Esophagus squamous epithelium (tissue), 5 donors: Measurements from ENCODE around the gene RNF25. TPM values are rescaled to one million over a fixed set of nuclear protein-coding genes. Genes with fewer than 3 reads are reported as not detected.

Experiments
- DNase-seq: peaks from one replicate; lab custom pipeline; 2025; lab: John Stamatoyannopoulos, UW
- H3K27ac ChIP-seq, 4 donors: fragments of 200-600 bp; sonication (generic); one replicate each; pipeline ENCODE4 v1.5.1; 2016 to 2019; ENCODE audit warnings: mild to moderate bottlenecking in 1 of 4
- H3K27me3 ChIP-seq, 4 donors: fragments of 200-600 bp; sonication (generic); 1 replicate in 3 of 4; 2 replicates in 1 of 4; pipeline versions ENCODE4 v1.5.1 to v1.6.0; 2017 to 2021; ENCODE audit warnings: antibody characterized with exemption in 1 of 4
- H3K36me3 ChIP-seq, 3 donors: fragments of 200-600 bp; sonication (generic); one replicate each; pipeline ENCODE4 v1.5.1; 2016 to 2019
- H3K4me1 ChIP-seq, 3 donors: fragments of 200-600 bp; sonication (generic); one replicate each; pipeline ENCODE4 v1.5.1; 2017 to 2019
- H3K4me3 ChIP-seq, 4 donors: fragments of 200-600 bp; sonication (generic); 1 replicate in 3 of 4; 2 replicates in 1 of 4; pipeline ENCODE4 v1.5.1; 2016 to 2019; ENCODE audit warnings: mild to moderate bottlenecking in 2 of 4, moderate library complexity in 1 of 4
- H3K9me3 ChIP-seq, 3 donors: fragments of 200-600 bp; sonication (generic); one replicate each; pipeline ENCODE4 v1.5.1; 2016 to 2019
- POLR2A ChIP-seq, 4 donors: fragments of 450-650 bp; IDR thresholded peaks; one replicate each; pipeline ENCODE4 v1.6.1; 2017; ENCODE audit warnings: antibody characterized with exemption in 4 of 4, mild to moderate bottlenecking in 4 of 4, moderate library complexity in 3 of 4
- WGBS, 2 donors: methylation state at CpG; one replicate each; pipeline ENCODE4 v1.1.5; 2018; 5-methylcytosine and 5-hydroxymethylcytosine counted together
- intact Hi-C: fragments of 100-400 bp; cut with DNase I; formaldehyde crosslinking; loops from one replicate; pipeline ENCODE4 v1.15.0; 2022
- total RNA-seq, 4 donors: library from RNA; depleted of rRNA; stranded (reverse); fragments of >200 nt; gene quantifications; one replicate each; pipeline ENCODE4 v1.1.0, GENCODE V29; 2016
- TF ChIP-seq, protein P1 (sequence below), 6 experiments: fragments of 450-650 bp in 4 of 6; fragments of 200-600 bp in 2 of 6; sonication (generic) in 2 of 6; IDR thresholded peaks; one replicate each; pipeline ENCODE4 v1.5.1; 2016 to 2019; ENCODE audit warnings: antibody characterized with exemption in 6 of 6, mild to moderate bottlenecking in 4 of 6, moderate library complexity in 4 of 6
- donor health status: DM: yes; HTN: yes; CAD: no.

RNF25 gene
- total RNA-seq, 4 donors from 2014 or later = 9.6 to 17.4 (median 15.7) TPM

DNA sequence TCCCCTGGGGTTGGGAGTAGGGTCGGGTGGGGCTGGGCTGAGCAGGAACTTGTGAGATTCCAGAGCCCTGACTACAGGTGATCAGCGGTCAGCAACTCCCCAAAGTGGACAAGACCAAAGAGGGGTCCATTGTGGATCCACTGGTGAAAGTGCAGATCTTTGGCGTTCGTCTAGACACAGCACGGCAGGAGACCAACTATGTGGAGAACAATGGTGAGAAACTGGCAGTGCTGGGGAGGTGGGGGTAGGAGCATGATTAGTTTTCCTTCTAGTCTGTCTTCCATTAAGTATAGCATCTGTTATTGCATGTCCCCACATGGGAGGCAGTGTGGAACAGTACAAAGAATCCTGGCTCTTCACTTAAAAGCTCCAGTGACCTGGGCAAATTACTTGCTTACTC lies 36.1 kb downstream of the RNF25 start:
- peaks cover 28 to 84% (median 50%) of the 10 kb centered on the region in 3 donors for H3K36me3 ChIP-seq
- TF ChIP-seq, protein P1, sequence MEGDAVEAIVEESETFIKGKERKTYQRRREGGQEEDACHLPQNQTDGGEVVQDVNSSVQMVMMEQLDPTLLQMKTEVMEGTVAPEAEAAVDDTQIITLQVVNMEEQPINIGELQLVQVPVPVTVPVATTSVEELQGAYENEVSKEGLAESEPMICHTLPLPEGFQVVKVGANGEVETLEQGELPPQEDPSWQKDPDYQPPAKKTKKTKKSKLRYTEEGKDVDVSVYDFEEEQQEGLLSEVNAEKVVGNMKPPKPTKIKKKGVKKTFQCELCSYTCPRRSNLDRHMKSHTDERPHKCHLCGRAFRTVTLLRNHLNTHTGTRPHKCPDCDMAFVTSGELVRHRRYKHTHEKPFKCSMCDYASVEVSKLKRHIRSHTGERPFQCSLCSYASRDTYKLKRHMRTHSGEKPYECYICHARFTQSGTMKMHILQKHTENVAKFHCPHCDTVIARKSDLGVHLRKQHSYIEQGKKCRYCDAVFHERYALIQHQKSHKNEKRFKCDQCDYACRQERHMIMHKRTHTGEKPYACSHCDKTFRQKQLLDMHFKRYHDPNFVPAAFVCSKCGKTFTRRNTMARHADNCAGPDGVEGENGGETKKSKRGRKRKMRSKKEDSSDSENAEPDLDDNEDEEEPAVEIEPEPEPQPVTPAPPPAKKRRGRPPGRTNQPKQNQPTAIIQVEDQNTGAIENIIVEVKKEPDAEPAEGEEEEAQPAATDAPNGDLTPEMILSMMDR (IDR thresholded peaks at IDR 0.05) = no peak
- TF ChIP-seq POLR2A (IDR thresholded peaks at IDR 0.05) = no peak
- intact Hi-C loops = no loop called here

DNA sequence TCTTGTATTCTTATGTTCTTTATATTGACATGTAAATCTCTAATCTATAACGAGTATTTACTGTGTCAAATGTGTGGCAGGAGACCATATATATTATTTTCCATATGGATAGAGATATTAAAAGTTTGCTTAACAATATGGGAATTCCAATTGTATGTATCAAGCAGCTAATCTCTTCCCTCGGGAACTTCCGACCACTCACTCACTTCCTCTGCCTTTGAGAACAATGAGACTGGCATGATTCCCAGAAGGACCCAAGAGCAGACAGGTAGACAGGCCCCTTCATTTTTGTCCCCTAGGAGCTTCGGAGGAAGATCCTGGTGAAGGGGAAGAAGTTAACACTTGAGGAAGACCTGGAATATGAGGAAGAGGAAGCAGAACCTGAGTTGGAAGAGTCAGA lies 40.0 kb downstream of the RNF25 start:
- no peaks in the 10 kb centered on the region for H3K27me3 ChIP-seq
- H3K9me3 ChIP-seq = no peaks in the 10 kb centered on the region
- 45 to 58% methylated on average over 3 to 4 of the region's 4 CpGs for WGBS, 2 donors
- no peak overlapping the region for H3K4me3 ChIP-seq
- DNase-seq = no peak
- TF ChIP-seq, protein P1 (IDR thresholded peaks at IDR 0.05) = no peak
- TF ChIP-seq POLR2A (IDR thresholded peaks at IDR 0.05) = no peak
- no peaks in the 10 kb centered on the region for H3K4me1 ChIP-seq
- intact Hi-C loops = no loop called here
- no peak overlapping the region for H3K27ac ChIP-seq
- peaks cover 9 to 45% (median 21%) of the 10 kb centered on the region in 3 donors for H3K36me3 ChIP-seq

More for the DNA sequence above, 36.1 kb downstream of the RNF25 start:
- Histone ChIP-seq H3K27me3 (no peaks in the 10 kb centered on the region), H3K27ac (no peak overlapping the region), H3K9me3 (no peaks in the 10 kb centered on the region), H3K4me3 (no peak overlapping the region), H3K4me1 (no peaks in the 10 kb centered on the region)
- 95 to 97% methylated on average over 3 to 4 of the region's 5 CpGs for WGBS, 2 donors
- DNase-seq = no peak

DNA sequence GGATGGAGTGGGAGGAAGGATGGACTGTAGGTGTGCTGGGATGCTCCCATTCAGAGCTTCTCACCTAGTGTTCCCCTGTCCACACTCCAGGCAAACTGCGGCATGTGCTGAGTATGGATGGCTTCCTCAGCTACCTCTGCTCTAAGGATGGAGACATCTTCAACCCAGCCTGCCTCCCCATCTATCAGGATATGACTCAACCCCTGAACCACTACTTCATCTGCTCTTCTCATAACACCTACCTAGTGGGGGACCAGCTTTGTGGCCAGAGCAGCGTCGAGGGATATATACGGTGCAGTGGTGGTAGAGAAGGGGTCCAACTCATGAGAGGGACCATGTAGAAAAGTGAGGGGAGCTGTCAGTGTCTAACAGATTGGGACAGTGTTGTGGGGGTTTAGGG lies 43.9 kb downstream of the RNF25 start:
- DNase-seq = no peak
- H3K4me3 ChIP-seq = no peak overlapping the region
- H3K36me3 ChIP-seq = peaks cover 0 to 6% (median 0%) of the 10 kb centered on the region in 3 donors
- TF ChIP-seq, protein P1 (IDR thresholded peaks at IDR 0.05) = no peak
- no peak for TF ChIP-seq POLR2A (IDR thresholded peaks at IDR 0.05)
- no peaks in the 10 kb centered on the region for H3K27me3 ChIP-seq
- H3K4me1 ChIP-seq = no peaks in the 10 kb centered on the region
- no peaks in the 10 kb centered on the region for H3K9me3 ChIP-seq
- 83 to 100% methylated on average over 1 to 4 of the region's 4 CpGs for WGBS, 2 donors
- intact Hi-C loops = no loop called here
- no peak overlapping the region for H3K27ac ChIP-seq

DNA sequence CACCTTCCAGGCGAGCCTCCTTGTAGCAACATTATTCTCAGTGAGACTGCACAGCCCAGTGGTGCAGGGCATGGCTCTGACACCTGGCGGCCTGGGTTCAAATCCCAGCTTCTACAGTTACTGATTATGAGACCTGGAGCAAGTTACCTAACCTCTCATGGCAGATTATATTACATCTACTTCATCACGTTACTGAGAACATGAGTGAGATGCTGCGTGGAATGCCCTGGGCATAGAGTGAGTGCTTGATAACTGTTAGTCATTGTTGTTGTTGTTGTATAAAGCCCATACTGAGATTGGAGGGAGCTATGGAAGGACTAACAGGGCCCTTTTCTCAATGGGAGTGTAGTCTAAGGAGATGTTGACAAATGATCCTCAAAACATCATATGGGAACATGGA lies 45.4 kb downstream of the RNF25 start:
- 95 to 100% methylated on average over 2 to 3 of the region's 4 CpGs for WGBS, 2 donors
- H3K36me3 ChIP-seq = no peaks in the 10 kb centered on the region
- H3K4me3 ChIP-seq = no peak overlapping the region
- H3K4me1 ChIP-seq = no peaks in the 10 kb centered on the region
- H3K9me3 ChIP-seq = no peaks in the 10 kb centered on the region
- intact Hi-C loops = no loop called here
- no peaks in the 10 kb centered on the region for H3K27me3 ChIP-seq
- DNase-seq = no peak
- no peak overlapping the region for H3K27ac ChIP-seq
- no peak for TF ChIP-seq POLR2A (IDR thresholded peaks at IDR 0.05)
- TF ChIP-seq, protein P1 (IDR thresholded peaks at IDR 0.05) = no peak

DNA sequence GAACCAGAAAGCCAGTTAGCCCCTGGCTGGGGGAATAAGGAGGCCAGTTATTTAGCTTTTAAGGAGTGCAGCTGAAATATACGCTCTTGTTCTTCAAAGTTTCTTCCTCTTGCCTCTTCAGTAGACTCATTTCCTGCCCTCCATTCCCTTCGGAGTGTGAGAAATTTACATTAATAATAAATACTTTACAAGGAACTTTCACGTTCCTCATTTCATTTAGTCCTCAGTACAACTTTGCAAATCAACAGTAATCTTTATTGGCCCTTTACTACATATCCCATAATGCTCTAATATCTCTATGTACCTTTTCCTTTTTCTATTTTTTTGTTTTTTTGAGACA lies 48.5 kb downstream of the RNF25 start:
- Histone ChIP-seq H3K4me3 (no peak overlapping the region), H3K4me1 (no peaks in the 10 kb centered on the region), H3K27ac (no peak overlapping the region), H3K36me3 (peaks cover 0 to 8% (median 0%) of the 10 kb centered on the region in 3 donors), H3K9me3 (no peaks in the 10 kb centered on the region), H3K27me3 (no peaks in the 10 kb centered on the region)
- TF ChIP-seq POLR2A (IDR thresholded peaks at IDR 0.05) = no peak
- DNase-seq = no peak
- WGBS, 2 donors = 69 to 70% methylated on average over 3 of the region's 3 CpGs
- intact Hi-C loops = no loop called here
